Liver (tissue), 9 donors: ENCODE data around the gene ATP12A. TPM values are rescaled to one million over a fixed set of nuclear protein-coding genes. Genes with fewer than 3 reads are reported as not detected.

ENCODE experiments used
- DNase-seq: peaks from one replicate; pipeline ENCODE4 v3.0.0-alpha.2; 2017; ENCODE audit warnings: low spot score
- H3K27ac ChIP-seq, 2 donors: one replicate each; pipeline ENCODE4 v1.7.0; 2013; ENCODE audit warnings: inconsistent platforms in 2 of 2, low read length in 2 of 2, control low read depth in 1 of 2, low read depth in 1 of 2, mild to moderate bottlenecking in 1 of 2
- H3K27me3 ChIP-seq, 4 donors: one replicate each; pipeline versions ENCODE4 v1.6.1 to v1.7.0; 2013; ENCODE audit warnings: low read length in 3 of 4, inconsistent platforms in 1 of 4, mild to moderate bottlenecking in 1 of 4, moderate library complexity in 1 of 4; ENCODE audit not compliant: control insufficient read depth in 4 of 4, insufficient read depth in 4 of 4
- H3K36me3 ChIP-seq, 4 donors: one replicate each; pipeline versions ENCODE4 v1.6.1 to v1.7.0; 2013; ENCODE audit warnings: low read length in 3 of 4, mild to moderate bottlenecking in 3 of 4, low read depth in 1 of 4, moderate library complexity in 1 of 4; ENCODE audit not compliant: control insufficient read depth in 4 of 4, insufficient read depth in 3 of 4
- H3K4me1 ChIP-seq, 4 donors: one replicate each; pipeline versions ENCODE4 v1.6.1 to v1.7.0; 2013; ENCODE audit warnings: low read length in 3 of 4, mild to moderate bottlenecking in 3 of 4, moderate library complexity in 1 of 4; ENCODE audit not compliant: control insufficient read depth in 4 of 4, insufficient read depth in 4 of 4
- H3K4me3 ChIP-seq, 3 donors: one replicate each; pipeline versions ENCODE4 v1.6.1 to v1.7.0; 2013; ENCODE audit warnings: low read length in 3 of 3, control low read depth in 1 of 3, low read depth in 1 of 3, mild to moderate bottlenecking in 1 of 3
- H3K9ac ChIP-seq, 2 donors: one replicate each; pipeline ENCODE4 v1.7.0; 2013; ENCODE audit warnings: low read length in 2 of 2, mild to moderate bottlenecking in 2 of 2, moderate library complexity in 2 of 2, control low read depth in 1 of 2, low read depth in 1 of 2
- H3K9me3 ChIP-seq, 4 donors: one replicate each; pipeline versions ENCODE4 v1.6.1 to v1.7.0; 2013; ENCODE audit warnings: low read length in 3 of 4; ENCODE audit not compliant: control insufficient read depth in 4 of 4
- ATF3 ChIP-seq: IDR thresholded peaks from 2 replicates; pipeline ENCODE4 v1.6.1; 2016; ENCODE audit warnings: antibody characterized with exemption
- CTCF ChIP-seq: fragments of 150-350 bp; IDR thresholded peaks from 2 replicates; pipeline ENCODE4 v1.5.1; 2017; ENCODE audit warnings: improper control_type of control experiment, low read depth, low read length; ENCODE audit not compliant: missing input control
- EGR1 ChIP-seq, 2 donors: IDR thresholded peaks; 2 replicates each; pipeline ENCODE4 v1.6.1; 2016 to 2018; ENCODE audit warnings: antibody characterized with exemption in 2 of 2, low read depth in 2 of 2
- FOXA1 ChIP-seq: IDR thresholded peaks from 2 replicates; pipeline ENCODE4 v1.6.1; 2016; ENCODE audit warnings: antibody characterized with exemption
- FOXA2 ChIP-seq: IDR thresholded peaks from 2 replicates; pipeline ENCODE4 v1.6.1; 2016; ENCODE audit warnings: antibody characterized with exemption
- HNF4A ChIP-seq, 2 donors: conservative IDR thresholded peaks; 2 replicates each; pipeline ENCODE4 v1.6.1; 2016; ENCODE audit warnings: antibody characterized with exemption in 2 of 2, mild to moderate bottlenecking in 2 of 2
- HNF4G ChIP-seq: IDR thresholded peaks from 2 replicates; pipeline ENCODE4 v1.6.1; 2016; ENCODE audit warnings: antibody characterized with exemption
- JUND ChIP-seq, 2 donors: IDR thresholded peaks; 2 replicates each; pipeline ENCODE4 v1.6.1; 2016; ENCODE audit warnings: antibody characterized with exemption in 2 of 2
- MAX ChIP-seq: IDR thresholded peaks from 2 replicates; pipeline ENCODE4 v1.6.1; 2016; ENCODE audit warnings: antibody characterized with exemption
- NR2F2 ChIP-seq: IDR thresholded peaks from 2 replicates; pipeline ENCODE4 v1.6.1; 2016; ENCODE audit warnings: antibody characterized with exemption
- REST ChIP-seq: IDR thresholded peaks from 2 replicates; pipeline ENCODE4 v1.6.1; 2016; ENCODE audit warnings: antibody characterized with exemption, mild to moderate bottlenecking
- RXRA ChIP-seq, 2 donors: IDR thresholded peaks; 2 replicates each; pipeline ENCODE4 v1.6.1; 2017 to 2018; ENCODE audit warnings: antibody characterized with exemption in 2 of 2, mild to moderate bottlenecking in 1 of 2
- SP1 ChIP-seq: IDR thresholded peaks from 2 replicates; pipeline ENCODE4 v1.6.1; 2018; ENCODE audit warnings: antibody characterized with exemption, mild to moderate bottlenecking
- TAF1 ChIP-seq: conservative IDR thresholded peaks from 2 replicates; pipeline ENCODE4 v1.6.1; 2016; ENCODE audit warnings: antibody characterized with exemption, mild to moderate bottlenecking
- YY1 ChIP-seq: IDR thresholded peaks from 2 replicates; pipeline ENCODE4 v1.6.1; 2016; ENCODE audit warnings: antibody characterized with exemption, mild to moderate bottlenecking
- ZBTB33 ChIP-seq: IDR thresholded peaks from 2 replicates; pipeline ENCODE4 v1.6.1; 2016; ENCODE audit warnings: antibody characterized with exemption
- WGBS: extraction: QIAGEN DNeasy Blood & Tissue Kit; methylation state at CpG from one replicate; pipeline ENCODE4 v1.1.7; 2013; 5-methylcytosine and 5-hydroxymethylcytosine counted together
- polyA plus RNA-seq, 2 donors: library from polyadenylated mRNA; stranded (reverse) in 1 of 2; unstranded in 1 of 2; fragments of 200-250 nt in 1 of 2; fragments of >200 nt in 1 of 2; fragmentation: Nextera tagmentation in 1 of 2; extraction: Ambion mirVana in 1 of 2; gene quantifications; one replicate each; pipeline versions ENCODE4 v1.2.1 to v1.2.3, GENCODE V29; 2013 to 2015
- total RNA-seq, 2 donors: library from RNA; depleted of rRNA; stranded (reverse); fragments of >200 nt; gene quantifications; one replicate each; pipeline ENCODE4 v1.2.3, GENCODE V29; 2014
- donor health status: healthy.
- donor health status: healthy.
- donor health status: healthy.
- donor health status: healthy.
- donor health status: healthy.

The ATP12A gene
- total and polyA plus RNA-seq, 4 donors, result under 0.01 TPM; not detected in 3

GRCh38 chr13:24747248-24748060 is 67.2 kb downstream of the ATP12A start:
- DNase-seq, result no peak
- Histone ChIP-seq H3K4me3 (peak overlapping the region in 2 of 3 donors; percentile 38 to 40), H3K36me3 (no peaks in the 10 kb centered on the region), H3K9ac (no peak overlapping the region), H3K27me3 (peaks cover 2 to 19% (median 8%) of the 10 kb centered on the region in 4 donors), H3K4me1 (peaks cover 11 to 21% (median 15%) of the 10 kb centered on the region in 4 donors), H3K27ac (no peak overlapping the region), H3K9me3 (no peaks in the 10 kb centered on the region)
- 1% methylated on average over 61 of the region's 61 CpGs for WGBS
- TF ChIP-seq RXRA (IDR thresholded peaks at IDR 0.05), result no peak
- no peak for TF ChIP-seq MAX
- no peak for TF ChIP-seq FOXA2
- TF ChIP-seq TAF1, result no peak
- TF ChIP-seq HNF4G, result no peak
- TF ChIP-seq NR2F2, result no peak
- no peak for TF ChIP-seq EGR1 (IDR thresholded peaks at IDR 0.05; ENCODE audit: low read depth in 2 of 2)
- no peak for TF ChIP-seq ZBTB33
- TF ChIP-seq YY1, result no peak
- TF ChIP-seq CTCF, result no peak
- no peak for TF ChIP-seq ATF3
- no peak for TF ChIP-seq FOXA1
- no peak for TF ChIP-seq JUND (IDR thresholded peaks at IDR 0.05)

- Histone ChIP-seq H3K4me3 (peak overlapping the region in 2 of 3 donors; percentile 38 to 40), H3K9me3 (no peaks in the 10 kb centered on the region), H3K27me3 (peaks cover 2 to 19% (median 8%) of the 10 kb centered on the region in 4 donors), H3K9ac (no peak overlapping the region), H3K36me3 (no peaks in the 10 kb centered on the region), H3K27ac (no peak overlapping the region), H3K4me1 (peaks cover 11 to 21% (median 15%) of the 10 kb centered on the region in 4 donors)
- 4% methylated on average over 10 of the region's 10 CpGs for WGBS
- DNase-seq, result no peak
- TF ChIP-seq HNF4A (conservative IDR thresholded peaks at IDR 0.05), result no peak
- no peak for TF ChIP-seq CTCF
- no peak for TF ChIP-seq YY1
- TF ChIP-seq HNF4G, result no peak
- TF ChIP-seq SP1, result no peak
- TF ChIP-seq RXRA (IDR thresholded peaks at IDR 0.05), result no peak
- no peak for TF ChIP-seq REST
- no peak for TF ChIP-seq JUND (IDR thresholded peaks at IDR 0.05)
- no peak for TF ChIP-seq ZBTB33
- no peak for TF ChIP-seq FOXA1
Measured at GRCh38 chr13:24748061-24748400, 67.8 kb downstream of the ATP12A start.
